ENCODE measurements around the gene OR4D2.
A peak's percentile ranks its signal among the peaks of the same experiment; 100 is the strongest.
"Not testable (repeated sequence)": the region's sequence is repeated elsewhere in the genome, so short reads cannot be mapped to it uniquely, and the experiment has no call there.

Gene OR4D2

DNA sequence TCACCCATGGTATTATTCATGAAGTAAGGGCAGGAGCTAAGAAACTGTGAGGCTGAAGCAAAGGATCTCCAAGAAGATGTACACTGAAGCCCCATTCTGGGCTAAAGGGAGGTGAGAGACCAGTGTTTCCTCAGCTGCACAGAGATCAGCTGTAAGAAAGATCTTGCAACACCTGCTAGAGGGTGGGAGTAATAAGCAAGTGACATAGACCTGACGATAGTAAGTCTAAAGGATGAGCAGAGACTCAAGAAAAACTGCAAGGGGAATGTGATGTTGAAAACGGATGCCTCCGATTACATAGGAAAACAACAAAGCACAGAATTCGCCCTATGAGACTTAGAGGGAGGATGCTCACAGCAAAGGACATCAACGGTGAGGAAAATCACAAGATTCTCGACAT lies at the start of gene OR4D2:
Gene OR4D2 (plus strand): TSS at position 301 of the 400 bp plus-strand sequence. CDS start 2,674 bp downstream, outside the sequence.
- DNase-seq (ENCODE audit: low read depth): no peak

GRCh38 chr17:58117382-58117781 lies 49.4 kb upstream of the OR4D2 start:
- no peak for DNase-seq (ENCODE audit: low read depth)

DNA sequence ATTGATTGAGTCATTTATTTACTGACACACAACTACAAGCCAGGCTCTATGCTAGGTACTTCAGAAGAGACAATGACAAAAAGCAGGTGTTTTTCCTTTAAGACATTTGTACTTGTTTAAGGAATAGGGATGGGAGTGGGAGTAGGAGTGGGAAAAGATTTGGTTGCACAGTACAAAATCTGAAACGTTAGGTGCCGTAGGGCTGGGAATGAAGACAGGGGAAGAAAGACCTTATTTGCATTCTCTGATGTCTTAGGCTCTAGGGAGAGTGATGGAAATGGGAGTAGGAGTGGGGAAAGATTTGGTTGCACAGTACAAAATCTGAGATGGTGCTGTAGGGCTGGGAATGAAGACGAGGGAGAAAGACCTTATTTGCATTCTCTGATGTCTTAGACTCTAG lies 47.3 kb upstream of the OR4D2 start:
- no peak for DNase-seq (ENCODE audit: low read depth)

DNA sequence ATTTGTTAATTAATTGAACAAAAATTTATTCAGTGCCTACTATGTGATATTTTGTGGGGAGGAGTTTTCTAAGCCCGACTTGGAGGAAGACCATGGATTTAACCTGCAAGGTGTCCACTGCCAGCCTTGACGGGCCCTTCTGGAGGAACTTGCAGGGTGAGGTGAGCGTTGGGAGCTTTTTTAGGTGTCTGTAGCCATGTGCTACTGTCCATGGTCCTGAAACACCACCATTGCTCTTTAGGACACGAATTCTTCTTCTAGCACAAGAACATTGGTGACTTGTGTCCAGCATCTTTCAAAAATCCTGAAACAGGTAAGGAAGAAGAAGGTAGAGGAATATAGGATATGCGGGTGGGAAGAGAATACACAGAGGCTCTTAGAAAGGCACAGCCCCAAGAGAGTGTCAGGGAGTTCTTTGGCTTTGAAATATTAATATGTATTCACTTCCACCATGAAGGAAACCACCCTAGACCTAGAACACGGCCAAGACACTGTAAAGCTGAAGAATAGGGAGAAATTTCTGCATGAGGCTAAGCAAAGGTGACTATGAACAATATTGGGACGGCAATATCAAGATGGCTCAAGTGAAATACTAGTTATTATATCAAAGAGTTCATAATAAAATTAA lies 46.5 kb upstream of the OR4D2 start:
- DNase-seq (ENCODE audit: low read depth): peak; percentile 31

DNA sequence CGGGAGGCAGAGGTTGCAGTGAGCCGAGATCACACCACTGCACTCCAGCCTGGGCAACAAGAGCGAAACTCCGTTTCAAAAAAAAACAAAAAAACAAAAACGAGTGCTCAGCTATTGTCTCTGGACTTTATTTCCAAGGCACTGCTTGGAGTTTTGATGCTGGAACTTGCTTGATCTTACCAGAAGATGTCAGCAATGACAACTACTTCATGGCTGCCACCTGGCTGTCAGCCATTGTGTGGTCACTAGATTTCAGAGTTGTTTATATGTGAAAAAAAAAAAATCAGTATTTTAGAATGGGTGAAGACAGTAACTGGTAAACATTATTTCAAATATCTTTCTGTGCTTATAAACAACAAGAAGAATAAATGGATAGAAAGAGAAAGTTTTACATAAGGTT lies 44.9 kb upstream of the OR4D2 start:
- DNase-seq (ENCODE audit: low read depth): peak; percentile 17

DNA sequence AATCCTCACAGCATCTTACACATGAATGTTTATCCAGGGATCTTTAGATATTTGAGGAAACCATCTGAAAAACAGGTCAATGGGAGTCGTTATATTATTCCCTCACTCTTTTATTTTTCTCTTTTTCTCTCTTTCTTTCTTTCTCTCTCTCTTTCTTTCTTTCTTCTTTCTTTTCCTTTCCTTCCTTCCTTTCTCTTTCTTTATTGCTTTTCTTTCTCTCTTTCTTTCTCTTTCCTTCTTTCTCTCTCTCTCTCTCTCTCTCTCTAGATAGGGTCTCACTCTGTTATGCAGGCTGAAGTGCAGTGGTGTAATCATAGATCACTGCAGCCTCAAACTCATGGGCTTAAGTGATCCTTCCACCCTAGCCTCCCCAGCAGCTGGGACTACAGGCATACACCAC lies 38.9 kb upstream of the OR4D2 start:
- DNase-seq (ENCODE audit: low read depth): no peak

- DNase-seq (ENCODE audit: low read depth): not testable (repeated sequence)
Observed at GRCh38 chr17:58132697-58133096, 34.1 kb upstream of the OR4D2 start.

GRCh38 chr17:58136669-58137279 lies 30.0 kb upstream of the OR4D2 start:
- DNase-seq (ENCODE audit: low read depth): no peak

GRCh38 chr17:58141505-58141904 lies 25.3 kb upstream of the OR4D2 start:
- no peak for DNase-seq (ENCODE audit: low read depth)

GRCh38 chr17:58143335-58143734 lies 23.4 kb upstream of the OR4D2 start:
- not testable (repeated sequence) for DNase-seq (ENCODE audit: low read depth)

- DNase-seq (ENCODE audit: low read depth): no peak
Observed at GRCh38 chr17:58144801-58145200, 22.0 kb upstream of the OR4D2 start.

- DNase-seq (ENCODE audit: low read depth): no peak
Observed at GRCh38 chr17:58147930-58148434, 18.8 kb upstream of the OR4D2 start, which contains the start of gene OR4D1. Gene OR4D1, plus strand, starts transcription at chr17:58148384. Its CDS starts 6,770 bp downstream, at chr17:58155154.

DNA sequence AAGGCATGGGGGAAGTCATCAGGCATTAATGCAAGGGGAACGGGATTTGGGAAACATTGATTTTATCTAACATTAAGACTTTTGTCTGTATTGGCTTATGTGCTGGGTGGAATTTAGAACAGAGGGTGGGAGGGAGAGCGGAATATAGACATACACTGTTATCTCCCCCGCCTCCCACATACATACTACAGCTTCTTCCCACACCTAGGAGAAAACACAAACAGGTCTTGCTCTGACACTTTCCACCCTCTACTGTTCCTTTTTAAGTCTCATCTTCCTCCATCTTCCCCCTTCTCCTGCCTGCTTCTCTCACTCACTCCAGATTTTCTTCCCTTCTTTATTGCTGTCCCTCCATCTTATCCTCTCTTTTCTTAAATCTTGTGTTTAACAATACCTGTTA lies 18.2 kb upstream of the OR4D2 start:
- no peak for DNase-seq (ENCODE audit: low read depth)

- DNase-seq (ENCODE audit: low read depth): no peak
Observed at GRCh38 chr17:58150394-58150793, 16.4 kb upstream of the OR4D2 start.

GRCh38 chr17:58153046-58153445 lies 13.7 kb upstream of the OR4D2 start:
- DNase-seq (ENCODE audit: low read depth): no peak

DNA sequence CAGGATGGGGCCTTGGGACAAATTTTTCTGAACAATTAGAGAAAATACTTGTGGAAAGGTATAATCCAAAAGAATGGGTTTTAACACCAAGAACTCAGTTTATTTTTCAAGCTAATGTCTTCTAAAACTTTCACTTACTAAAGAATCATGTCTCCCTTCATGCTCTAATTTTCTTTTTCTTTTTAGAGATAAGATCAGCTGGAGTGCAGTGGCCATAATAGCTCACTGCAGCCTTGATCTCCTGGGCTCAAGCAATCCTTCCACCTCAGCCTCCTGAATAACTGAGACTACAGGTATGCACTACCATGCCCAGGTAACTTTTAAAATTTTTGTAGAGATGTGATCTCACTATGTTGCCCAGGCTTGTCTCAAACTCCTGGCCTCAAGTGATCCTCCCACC lies 13.1 kb upstream of the OR4D2 start:
- no peak for DNase-seq (ENCODE audit: low read depth)

- DNase-seq (ENCODE audit: low read depth): no peak
Observed at GRCh38 chr17:58156839-58157803, 9.7 kb upstream of the OR4D2 start.

GRCh38 chr17:58158181-58158580 lies 8.6 kb upstream of the OR4D2 start:
- no peak for DNase-seq (ENCODE audit: low read depth)

GRCh38 chr17:58161566-58161965 lies 5.2 kb upstream of the OR4D2 start:
- DNase-seq (ENCODE audit: low read depth): no peak

DNA sequence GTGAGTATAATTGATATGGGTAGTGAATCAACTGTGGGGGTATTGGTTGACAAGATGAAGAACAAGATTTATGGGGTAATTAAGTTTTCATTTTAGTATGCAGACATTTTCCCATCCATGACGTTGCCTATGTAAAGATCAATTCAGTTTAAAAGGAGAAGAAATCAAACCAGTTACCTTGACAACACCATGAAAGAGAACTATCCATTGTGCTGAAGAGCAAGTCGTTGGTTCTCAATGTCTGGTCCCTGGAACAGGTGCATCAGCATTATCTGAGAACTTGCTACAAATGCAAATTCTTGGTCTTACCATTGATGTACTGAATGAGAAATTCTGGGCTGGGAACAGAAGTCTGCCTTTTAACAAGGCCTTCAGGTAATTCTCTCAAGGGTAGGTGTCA lies 801 bp upstream of the OR4D2 start:
- no peak for DNase-seq (ENCODE audit: low read depth)

GRCh38 chr17:58170622-58171021 lies 3.8 kb downstream of the OR4D2 start:
- no peak for DNase-seq (ENCODE audit: low read depth)

- DNase-seq (ENCODE audit: low read depth): no peak
Observed at GRCh38 chr17:58172369-58173071, 5.7 kb downstream of the OR4D2 start.

Measured in fibroblast of gingiva (primary cell).